ENCODE results near the gene CD81. TPM values are rescaled to one million over a fixed set of nuclear protein-coding genes. Genes with fewer than 3 reads are reported as not detected.

Gene CD81
- total RNA-seq, 1 donor from 2014 or later, result 424 TPM

DNA sequence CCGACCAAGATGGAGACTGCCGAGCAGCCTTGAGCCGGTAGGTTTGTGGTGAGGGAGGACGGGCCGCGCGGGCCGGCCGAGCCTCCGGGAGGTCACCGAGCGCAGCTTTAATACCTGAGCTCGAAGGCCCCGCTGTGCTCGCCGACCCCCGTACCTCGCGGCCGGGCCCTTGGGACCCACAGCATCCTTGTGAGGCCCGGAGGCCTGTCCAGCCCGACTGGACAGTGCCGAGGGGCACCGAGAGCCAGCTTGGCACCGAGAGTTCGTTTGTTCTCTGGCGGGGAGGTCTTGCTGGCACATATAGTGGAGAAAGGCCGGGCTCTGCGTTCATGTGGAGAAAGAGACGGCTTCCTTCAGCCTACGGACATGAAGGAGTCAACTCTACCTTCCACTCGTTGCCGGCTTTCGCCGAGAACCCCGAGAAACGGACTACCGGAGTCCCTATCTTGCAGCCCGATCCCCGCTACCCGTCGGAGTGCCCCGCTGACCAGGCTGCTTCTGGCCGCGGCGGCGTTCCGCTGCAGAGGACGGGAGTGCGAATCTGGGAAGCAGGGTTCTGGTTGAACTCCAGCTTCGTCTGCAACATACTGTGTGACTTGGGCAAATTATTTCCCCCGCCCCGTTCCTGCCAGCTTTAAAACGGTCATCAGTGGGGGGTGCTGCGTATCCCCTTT lies 23.8 kb downstream of the CD81 start:
- Mint-ChIP-seq H3K27ac (ENCODE audit: unreplicated experiment) (peak overlapping the region; percentile 74), H3K4me1 (ENCODE audit: unreplicated experiment) (peaks cover 4% of the 10 kb centered on the region)
- TF ChIP-seq, protein P1, sequence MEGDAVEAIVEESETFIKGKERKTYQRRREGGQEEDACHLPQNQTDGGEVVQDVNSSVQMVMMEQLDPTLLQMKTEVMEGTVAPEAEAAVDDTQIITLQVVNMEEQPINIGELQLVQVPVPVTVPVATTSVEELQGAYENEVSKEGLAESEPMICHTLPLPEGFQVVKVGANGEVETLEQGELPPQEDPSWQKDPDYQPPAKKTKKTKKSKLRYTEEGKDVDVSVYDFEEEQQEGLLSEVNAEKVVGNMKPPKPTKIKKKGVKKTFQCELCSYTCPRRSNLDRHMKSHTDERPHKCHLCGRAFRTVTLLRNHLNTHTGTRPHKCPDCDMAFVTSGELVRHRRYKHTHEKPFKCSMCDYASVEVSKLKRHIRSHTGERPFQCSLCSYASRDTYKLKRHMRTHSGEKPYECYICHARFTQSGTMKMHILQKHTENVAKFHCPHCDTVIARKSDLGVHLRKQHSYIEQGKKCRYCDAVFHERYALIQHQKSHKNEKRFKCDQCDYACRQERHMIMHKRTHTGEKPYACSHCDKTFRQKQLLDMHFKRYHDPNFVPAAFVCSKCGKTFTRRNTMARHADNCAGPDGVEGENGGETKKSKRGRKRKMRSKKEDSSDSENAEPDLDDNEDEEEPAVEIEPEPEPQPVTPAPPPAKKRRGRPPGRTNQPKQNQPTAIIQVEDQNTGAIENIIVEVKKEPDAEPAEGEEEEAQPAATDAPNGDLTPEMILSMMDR (IDR thresholded peaks at IDR 0.05; ENCODE audit: unreplicated experiment), result no peak

DNA sequence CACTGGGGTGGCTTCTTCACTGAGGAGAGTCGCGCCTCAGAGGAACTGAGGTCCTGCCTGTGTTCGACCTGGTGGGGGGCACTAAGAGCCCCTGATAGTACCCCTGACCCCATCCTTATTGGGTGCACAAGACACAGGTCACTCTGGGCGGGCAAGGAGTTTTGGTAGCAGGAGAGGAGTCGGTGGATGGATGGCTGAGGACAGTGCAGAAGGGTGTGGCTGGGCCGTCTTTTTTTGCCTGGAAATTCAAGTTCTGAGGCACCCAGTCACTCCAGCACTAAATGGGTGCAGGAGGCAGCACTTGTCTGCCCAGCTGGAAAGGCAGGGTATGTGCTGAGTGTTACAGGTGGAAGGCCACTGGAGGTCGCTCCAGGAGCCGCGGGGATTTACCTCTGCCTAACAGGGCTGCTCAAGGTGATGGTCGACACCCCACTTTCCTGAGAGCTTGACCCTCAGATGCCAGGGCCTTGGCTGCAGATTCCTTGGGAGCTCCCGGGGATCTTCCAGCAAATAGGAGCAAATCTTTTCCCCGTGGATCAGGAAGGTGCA lies 24.4 kb downstream of the CD81 start:
- Mint-ChIP-seq H3K36me3 (ENCODE audit: low read depth, unreplicated experiment) (peaks cover 6% of the 10 kb centered on the region), H3K27me3 (ENCODE audit: unreplicated experiment) (peaks cover 6% of the 10 kb centered on the region), H3K27ac (ENCODE audit: unreplicated experiment) (peak overlapping the region; percentile 74), H3K4me1 (ENCODE audit: unreplicated experiment) (peaks cover 4% of the 10 kb centered on the region), H3K4me3 (ENCODE audit: unreplicated experiment) (peak overlapping the region; percentile 92), H3K9me3 (ENCODE audit: unreplicated experiment) (no peaks in the 10 kb centered on the region)
- DNase-seq (ENCODE audit: low spot score), result no peak
- TF ChIP-seq, protein P1 (IDR thresholded peaks at IDR 0.05; ENCODE audit: unreplicated experiment), result no peak

More for the DNA sequence above, 23.8 kb downstream of the CD81 start:
- DNase-seq (ENCODE audit: low spot score), result no peak
- Mint-ChIP-seq H3K9me3 (ENCODE audit: unreplicated experiment) (no peaks in the 10 kb centered on the region), H3K4me3 (ENCODE audit: unreplicated experiment) (peak overlapping the region; percentile 92), H3K27me3 (ENCODE audit: unreplicated experiment) (peaks cover 5% of the 10 kb centered on the region), H3K36me3 (ENCODE audit: low read depth, unreplicated experiment) (peaks cover 6% of the 10 kb centered on the region)

DNA sequence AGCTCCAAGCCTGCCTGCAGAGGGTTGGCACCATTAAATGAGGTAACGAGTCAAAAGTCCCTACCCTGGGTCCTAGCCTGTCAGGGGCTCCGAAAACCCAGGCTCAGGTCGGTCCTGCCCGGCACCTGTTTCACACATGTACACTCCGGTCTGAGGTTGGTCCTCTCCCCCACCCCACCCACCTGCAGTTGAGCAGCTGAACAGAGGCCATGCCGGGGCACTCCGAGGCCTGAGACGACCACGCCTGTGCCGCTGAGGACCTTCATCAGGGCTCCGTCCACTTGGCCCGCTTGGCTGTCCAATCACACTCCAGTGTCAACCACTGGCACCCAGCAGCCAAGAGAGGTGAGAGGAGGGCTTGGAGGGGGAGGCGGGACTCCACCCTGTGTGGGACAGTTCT lies 25.0 kb downstream of the CD81 start:
- Mint-ChIP-seq H3K9me3 (ENCODE audit: unreplicated experiment) (no peaks in the 10 kb centered on the region), H3K27me3 (ENCODE audit: unreplicated experiment) (peaks cover 3% of the 10 kb centered on the region), H3K36me3 (ENCODE audit: low read depth, unreplicated experiment) (peaks cover 2% of the 10 kb centered on the region), H3K4me1 (ENCODE audit: unreplicated experiment) (peaks cover 4% of the 10 kb centered on the region), H3K27ac (ENCODE audit: unreplicated experiment) (peak overlapping the region; percentile 42), H3K4me3 (ENCODE audit: unreplicated experiment) (peak overlapping the region; percentile 73)
- no peak for DNase-seq (ENCODE audit: low spot score)
- TF ChIP-seq, protein P1 (IDR thresholded peaks at IDR 0.05; ENCODE audit: unreplicated experiment), result no peak

DNA sequence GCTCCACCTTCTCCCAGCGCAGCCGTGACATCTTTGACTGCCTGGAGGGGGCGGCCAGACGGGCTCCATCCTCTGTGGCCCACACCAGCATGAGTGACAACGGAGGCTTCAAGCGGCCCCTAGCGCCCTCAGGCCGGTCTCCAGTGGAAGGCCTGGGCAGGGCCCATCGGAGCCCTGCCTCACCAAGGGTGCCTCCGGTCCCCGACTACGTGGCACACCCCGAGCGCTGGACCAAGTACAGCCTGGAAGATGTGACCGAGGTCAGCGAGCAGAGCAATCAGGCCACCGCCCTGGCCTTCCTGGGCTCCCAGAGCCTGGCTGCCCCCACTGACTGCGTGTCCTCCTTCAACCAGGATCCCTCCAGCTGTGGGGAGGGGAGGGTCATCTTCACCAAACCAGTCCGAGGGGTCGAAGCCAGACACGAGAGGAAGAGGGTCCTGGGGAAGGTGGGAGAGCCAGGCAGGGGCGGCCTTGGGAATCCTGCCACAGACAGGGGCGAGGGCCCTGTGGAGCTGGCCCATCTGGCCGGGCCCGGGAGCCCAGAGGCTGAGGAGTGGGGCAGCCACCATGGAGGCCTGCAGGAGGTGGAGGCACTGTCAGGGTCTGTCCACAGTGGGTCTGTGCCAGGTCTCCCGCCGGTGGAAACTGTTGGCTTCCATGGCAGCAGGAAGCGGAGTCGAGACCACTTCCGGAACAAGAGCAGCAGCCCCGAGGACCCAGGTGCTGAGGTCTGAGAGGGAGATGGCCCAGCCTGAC lies 26.0 kb downstream of the CD81 start:
- Mint-ChIP-seq H3K9me3 (ENCODE audit: unreplicated experiment) (no peaks in the 10 kb centered on the region), H3K36me3 (ENCODE audit: low read depth, unreplicated experiment) (no peaks in the 10 kb centered on the region), H3K27ac (ENCODE audit: unreplicated experiment) (no peak overlapping the region), H3K4me1 (ENCODE audit: unreplicated experiment) (peaks cover 4% of the 10 kb centered on the region), H3K4me3 (ENCODE audit: unreplicated experiment) (peak overlapping the region; percentile 73), H3K27me3 (ENCODE audit: unreplicated experiment) (peaks cover 4% of the 10 kb centered on the region)
- TF ChIP-seq, protein P1 (IDR thresholded peaks at IDR 0.05; ENCODE audit: unreplicated experiment), result no peak
- DNase-seq (ENCODE audit: low spot score), result no peak
